Peyer's patch (tissue), 4 donors: ENCODE measurements around the gene SH3TC2. TPM values are rescaled to one million over a fixed set of nuclear protein-coding genes. Genes with fewer than 3 reads are reported as not detected.

Experiments
- DNase-seq, 3 donors: peaks; one replicate each; pipeline ENCODE4 v3.0.0-alpha.2; 2017 to 2019
- H3K27ac ChIP-seq, 4 donors: fragments of 200-600 bp; sonication (generic); one replicate each; pipeline ENCODE4 v1.5.1; 2016 to 2019
- H3K27me3 ChIP-seq, 2 donors: fragments of 200-600 bp; sonication (generic); one replicate each; pipeline ENCODE4 v1.5.1; 2019
- H3K36me3 ChIP-seq, 3 donors: fragments of 200-600 bp; sonication (generic); one replicate each; pipeline ENCODE4 v1.5.1; 2016 to 2019
- H3K4me1 ChIP-seq, 4 donors: fragments of 200-600 bp; sonication (generic); one replicate each; pipeline ENCODE4 v1.5.1; 2016 to 2019
- H3K4me3 ChIP-seq, 4 donors: fragments of 200-600 bp; sonication (generic); 1 replicate in 3 of 4; 2 replicates in 1 of 4; pipeline ENCODE4 v1.5.1; 2016 to 2019; ENCODE audit warnings: mild to moderate bottlenecking in 1 of 4
- H3K9me3 ChIP-seq, 4 donors: fragments of 200-600 bp; sonication (generic); one replicate each; pipeline ENCODE4 v1.5.1; 2016 to 2019; ENCODE audit warnings: mild to moderate bottlenecking in 1 of 4
- CTCF ChIP-seq, 6 experiments: fragments of 450-650 bp in 4 of 6; fragments of 200-600 bp in 2 of 6; sonication (generic) in 1 of 6; IDR thresholded peaks; one replicate each; pipeline ENCODE4 v1.5.1; 2017 to 2019; ENCODE audit warnings: antibody characterized with exemption in 6 of 6, mild to moderate bottlenecking in 3 of 6, moderate library complexity in 1 of 6
- POLR2A ChIP-seq, 2 donors: fragments of 450-650 bp; IDR thresholded peaks; one replicate each; pipeline ENCODE4 v1.5.1; 2017; ENCODE audit warnings: antibody characterized with exemption in 2 of 2, mild to moderate bottlenecking in 2 of 2, moderate library complexity in 2 of 2
- total RNA-seq, 4 donors: library from RNA; depleted of rRNA; stranded (reverse); fragments of >200 nt; gene quantifications; one replicate each; pipeline ENCODE4 v1.1.0, GENCODE V29; 2016

SH3TC2 gene
- total RNA-seq, 4 donors from 2014 or later = 0.57 to 1.3 (median 0.76) TPM

GRCh38 chr5:148986636-148987035 is 76.2 kb downstream of the SH3TC2 start:
- TF ChIP-seq CTCF (IDR thresholded peaks at IDR 0.05) = no peak
- no peak for TF ChIP-seq POLR2A (IDR thresholded peaks at IDR 0.05)
- no peak overlapping the region for H3K4me3 ChIP-seq
- DNase-seq = no peak
- no peaks in the 10 kb centered on the region for H3K27me3 ChIP-seq
- H3K4me1 ChIP-seq = no peaks in the 10 kb centered on the region
- no peak overlapping the region for H3K27ac ChIP-seq
- no peaks in the 10 kb centered on the region for H3K9me3 ChIP-seq
- no peaks in the 10 kb centered on the region for H3K36me3 ChIP-seq

- H3K4me1 ChIP-seq = no peaks in the 10 kb centered on the region
- H3K36me3 ChIP-seq = no peaks in the 10 kb centered on the region
- no peak for TF ChIP-seq POLR2A (IDR thresholded peaks at IDR 0.05)
- no peak for TF ChIP-seq CTCF (IDR thresholded peaks at IDR 0.05)
- H3K4me3 ChIP-seq = no peak overlapping the region
- DNase-seq = no peak
- no peak overlapping the region for H3K27ac ChIP-seq
- no peaks in the 10 kb centered on the region for H3K9me3 ChIP-seq
- H3K27me3 ChIP-seq = no peaks in the 10 kb centered on the region
Measured at GRCh38 chr5:148984345-148984744, 78.5 kb downstream of the SH3TC2 start.

GRCh38 chr5:148981353-148981752 is 81.5 kb downstream of the SH3TC2 start:
- Histone ChIP-seq H3K36me3 (no peaks in the 10 kb centered on the region), H3K27ac (no peak overlapping the region), H3K4me3 (no peak overlapping the region), H3K9me3 (no peaks in the 10 kb centered on the region), H3K4me1 (no peaks in the 10 kb centered on the region), H3K27me3 (no peaks in the 10 kb centered on the region)
- TF ChIP-seq CTCF (IDR thresholded peaks at IDR 0.05) = no peak
- TF ChIP-seq POLR2A (IDR thresholded peaks at IDR 0.05) = no peak
- DNase-seq = no peak

GRCh38 chr5:148980731-148981130 is 82.1 kb downstream of the SH3TC2 start:
- no peak for DNase-seq
- TF ChIP-seq CTCF (IDR thresholded peaks at IDR 0.05) (no peak), POLR2A (IDR thresholded peaks at IDR 0.05) (no peak)
- Histone ChIP-seq H3K27ac (no peak overlapping the region), H3K36me3 (no peaks in the 10 kb centered on the region), H3K9me3 (no peaks in the 10 kb centered on the region), H3K4me1 (no peaks in the 10 kb centered on the region), H3K27me3 (no peaks in the 10 kb centered on the region), H3K4me3 (no peak overlapping the region)

GRCh38 chr5:148979083-148979723 is 83.7 kb downstream of the SH3TC2 start:
- no peak for DNase-seq
- Histone ChIP-seq H3K36me3 (no peaks in the 10 kb centered on the region), H3K27me3 (no peaks in the 10 kb centered on the region), H3K4me3 (no peak overlapping the region), H3K9me3 (no peaks in the 10 kb centered on the region), H3K27ac (no peak overlapping the region), H3K4me1 (no peaks in the 10 kb centered on the region)
- no peak for TF ChIP-seq CTCF (IDR thresholded peaks at IDR 0.05)
